ENCODE results near the gene TCOF1. TPM values are rescaled to one million over a fixed set of nuclear protein-coding genes. Genes with fewer than 3 reads are reported as not detected.

Gene TCOF1
- total and polyA plus RNA-seq, 2 experiments from 2014 or later: 86.8 to 165 TPM

DNA sequence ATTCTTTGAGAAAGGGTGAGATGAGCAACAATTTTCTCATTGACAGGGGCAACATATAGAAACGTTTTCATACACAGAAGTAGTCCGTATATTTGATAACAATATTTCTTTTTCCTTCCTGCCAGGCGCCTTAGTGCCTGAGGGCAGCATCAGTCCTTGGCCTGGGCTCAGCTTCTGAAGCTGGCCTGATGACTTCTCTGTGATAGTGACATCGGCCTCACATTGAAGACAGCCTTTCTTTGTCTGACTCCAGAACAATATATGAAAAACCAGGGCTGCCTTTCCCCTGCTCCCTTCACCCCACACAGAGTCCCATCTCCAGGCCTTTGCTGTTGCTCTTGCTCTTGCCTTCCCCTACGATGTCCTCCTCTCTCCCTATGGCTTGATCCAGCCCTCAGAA lies 24.1 kb upstream of the TCOF1 start:
- Histone ChIP-seq H3K4me1 (ENCODE audit: insufficient read depth) (no peaks in the 10 kb centered on the region), H3K9me2 (ENCODE audit: insufficient read depth) (peaks cover 6% of the 10 kb centered on the region; the same call in 1 of the 2 replicates), H3K36me3 (ENCODE audit: insufficient read depth) (no peaks in the 10 kb centered on the region), H3K79me2 (replicated peaks; ENCODE audit: insufficient read depth) (no peaks in the 10 kb centered on the region), H3K27ac (ENCODE audit: low read depth) (no peak overlapping the region), H2AFZ (no peak overlapping the region), H3K4me2 (no peak overlapping the region), H3K4me3 (no peak overlapping the region), H3F3A (replicated peaks; ENCODE audit: low read depth) (no peaks in the 10 kb centered on the region), H4K20me1 (replicated peaks; ENCODE audit: insufficient read depth) (no peaks in the 10 kb centered on the region), H3K27me3 (ENCODE audit: insufficient read depth) (no peaks in the 10 kb centered on the region)
- H3K27ac Mint-ChIP-seq: no peak overlapping the region
- H3K36me3 Mint-ChIP-seq (ENCODE audit: low read depth): no peaks in the 10 kb centered on the region
- no peak overlapping the region for H3K4me3 Mint-ChIP-seq
- TF ChIP-seq NANOG (IDR thresholded peaks at IDR 0.05; ENCODE audit: borderline replicate concordance) (no peak), EZH2 (IDR thresholded peaks at IDR 0.05; ENCODE audit: low read depth, unreplicated experiment) (no peak), ZNF331 (CRISPR knock-in tag; IDR thresholded peaks at IDR 0.05; ENCODE audit: low read depth) (no peak), CTCF (conservative IDR thresholded peaks at IDR 0.05; ENCODE audit: low read depth in 2 of 2) (no peak), STAT1 (IDR thresholded peaks at IDR 0.05; ENCODE audit: unreplicated experiment) (no peak), POLR2AphosphoS5 (IDR thresholded peaks at IDR 0.05; ENCODE audit: low read depth) (no peak), JUNB (IDR thresholded peaks at IDR 0.05; ENCODE audit: unreplicated experiment) (no peak)
- TF ChIP-seq, protein P1, sequence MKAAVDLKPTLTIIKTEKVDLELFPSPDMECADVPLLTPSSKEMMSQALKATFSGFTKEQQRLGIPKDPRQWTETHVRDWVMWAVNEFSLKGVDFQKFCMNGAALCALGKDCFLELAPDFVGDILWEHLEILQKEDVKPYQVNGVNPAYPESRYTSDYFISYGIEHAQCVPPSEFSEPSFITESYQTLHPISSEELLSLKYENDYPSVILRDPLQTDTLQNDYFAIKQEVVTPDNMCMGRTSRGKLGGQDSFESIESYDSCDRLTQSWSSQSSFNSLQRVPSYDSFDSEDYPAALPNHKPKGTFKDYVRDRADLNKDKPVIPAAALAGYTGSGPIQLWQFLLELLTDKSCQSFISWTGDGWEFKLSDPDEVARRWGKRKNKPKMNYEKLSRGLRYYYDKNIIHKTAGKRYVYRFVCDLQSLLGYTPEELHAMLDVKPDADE (IDR thresholded peaks at IDR 0.05): no peak
- TF ChIP-seq, protein P2, sequence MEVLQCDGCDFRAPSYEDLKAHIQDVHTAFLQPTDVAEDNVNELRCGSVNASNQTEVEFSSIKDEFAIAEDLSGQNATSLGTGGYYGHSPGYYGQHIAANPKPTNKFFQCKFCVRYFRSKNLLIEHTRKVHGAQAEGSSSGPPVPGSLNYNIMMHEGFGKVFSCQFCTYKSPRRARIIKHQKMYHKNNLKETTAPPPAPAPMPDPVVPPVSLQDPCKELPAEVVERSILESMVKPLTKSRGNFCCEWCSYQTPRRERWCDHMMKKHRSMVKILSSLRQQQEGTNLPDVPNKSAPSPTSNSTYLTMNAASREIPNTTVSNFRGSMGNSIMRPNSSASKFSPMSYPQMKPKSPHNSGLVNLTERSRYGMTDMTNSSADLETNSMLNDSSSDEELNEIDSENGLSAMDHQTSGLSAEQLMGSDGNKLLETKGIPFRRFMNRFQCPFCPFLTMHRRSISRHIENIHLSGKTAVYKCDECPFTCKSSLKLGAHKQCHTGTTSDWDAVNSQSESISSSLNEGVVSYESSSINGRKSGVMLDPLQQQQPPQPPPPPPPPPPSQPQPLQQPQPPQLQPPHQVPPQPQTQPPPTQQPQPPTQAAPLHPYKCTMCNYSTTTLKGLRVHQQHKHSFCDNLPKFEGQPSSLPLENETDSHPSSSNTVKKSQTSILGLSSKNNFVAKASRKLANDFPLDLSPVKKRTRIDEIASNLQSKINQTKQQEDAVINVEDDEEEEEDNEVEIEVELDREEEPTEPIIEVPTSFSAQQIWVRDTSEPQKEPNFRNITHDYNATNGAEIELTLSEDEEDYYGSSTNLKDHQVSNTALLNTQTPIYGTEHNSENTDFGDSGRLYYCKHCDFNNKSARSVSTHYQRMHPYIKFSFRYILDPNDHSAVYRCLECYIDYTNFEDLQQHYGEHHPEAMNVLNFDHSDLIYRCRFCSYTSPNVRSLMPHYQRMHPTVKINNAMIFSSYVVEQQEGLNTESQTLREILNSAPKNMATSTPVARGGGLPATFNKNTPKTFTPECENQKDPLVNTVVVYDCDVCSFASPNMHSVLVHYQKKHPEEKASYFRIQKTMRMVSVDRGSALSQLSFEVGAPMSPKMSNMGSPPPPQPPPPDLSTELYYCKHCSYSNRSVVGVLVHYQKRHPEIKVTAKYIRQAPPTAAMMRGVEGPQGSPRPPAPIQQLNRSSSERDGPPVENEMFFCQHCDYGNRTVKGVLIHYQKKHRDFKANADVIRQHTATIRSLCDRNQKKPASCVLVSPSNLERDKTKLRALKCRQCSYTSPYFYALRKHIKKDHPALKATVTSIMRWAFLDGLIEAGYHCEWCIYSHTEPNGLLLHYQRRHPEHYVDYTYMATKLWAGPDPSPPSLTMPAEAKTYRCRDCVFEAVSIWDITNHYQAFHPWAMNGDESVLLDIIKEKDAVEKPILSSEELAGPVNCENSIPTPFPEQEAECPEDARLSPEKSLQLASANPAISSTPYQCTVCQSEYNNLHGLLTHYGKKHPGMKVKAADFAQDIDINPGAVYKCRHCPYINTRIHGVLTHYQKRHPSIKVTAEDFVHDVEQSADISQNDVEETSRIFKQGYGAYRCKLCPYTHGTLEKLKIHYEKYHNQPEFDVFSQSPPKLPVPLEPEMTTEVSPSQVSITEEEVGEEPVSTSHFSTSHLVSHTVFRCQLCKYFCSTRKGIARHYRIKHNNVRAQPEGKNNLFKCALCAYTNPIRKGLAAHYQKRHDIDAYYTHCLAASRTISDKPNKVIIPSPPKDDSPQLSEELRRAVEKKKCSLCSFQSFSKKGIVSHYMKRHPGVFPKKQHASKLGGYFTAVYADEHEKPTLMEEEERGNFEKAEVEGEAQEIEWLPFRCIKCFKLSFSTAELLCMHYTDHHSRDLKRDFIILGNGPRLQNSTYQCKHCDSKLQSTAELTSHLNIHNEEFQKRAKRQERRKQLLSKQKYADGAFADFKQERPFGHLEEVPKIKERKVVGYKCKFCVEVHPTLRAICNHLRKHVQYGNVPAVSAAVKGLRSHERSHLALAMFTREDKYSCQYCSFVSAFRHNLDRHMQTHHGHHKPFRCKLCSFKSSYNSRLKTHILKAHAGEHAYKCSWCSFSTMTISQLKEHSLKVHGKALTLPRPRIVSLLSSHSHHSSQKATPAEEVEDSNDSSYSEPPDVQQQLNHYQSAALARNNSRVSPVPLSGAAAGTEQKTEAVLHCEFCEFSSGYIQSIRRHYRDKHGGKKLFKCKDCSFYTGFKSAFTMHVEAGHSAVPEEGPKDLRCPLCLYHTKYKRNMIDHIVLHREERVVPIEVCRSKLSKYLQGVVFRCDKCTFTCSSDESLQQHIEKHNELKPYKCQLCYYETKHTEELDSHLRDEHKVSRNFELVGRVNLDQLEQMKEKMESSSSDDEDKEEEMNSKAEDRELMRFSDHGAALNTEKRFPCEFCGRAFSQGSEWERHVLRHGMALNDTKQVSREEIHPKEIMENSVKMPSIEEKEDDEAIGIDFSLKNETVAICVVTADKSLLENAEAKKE (CRISPR knock-in tag; IDR thresholded peaks at IDR 0.05): no peak
- peaks cover 10% of the 10 kb centered on the region; the same call in 2 of the 3 replicates for H3K4me1 Mint-ChIP-seq
- no peaks in the 10 kb centered on the region for H3K27me3 Mint-ChIP-seq (ENCODE audit: insufficient read depth, low read depth, poor library complexity)
- H3K9me3 Mint-ChIP-seq: no peaks in the 10 kb centered on the region
- ATAC-seq: no peak
- no peak for DNase-seq (ENCODE audit: low spot score)

All from GM23338 (cell line).